Measurements from ENCODE around the gene CD79B.

Gene CD79B

DNA sequence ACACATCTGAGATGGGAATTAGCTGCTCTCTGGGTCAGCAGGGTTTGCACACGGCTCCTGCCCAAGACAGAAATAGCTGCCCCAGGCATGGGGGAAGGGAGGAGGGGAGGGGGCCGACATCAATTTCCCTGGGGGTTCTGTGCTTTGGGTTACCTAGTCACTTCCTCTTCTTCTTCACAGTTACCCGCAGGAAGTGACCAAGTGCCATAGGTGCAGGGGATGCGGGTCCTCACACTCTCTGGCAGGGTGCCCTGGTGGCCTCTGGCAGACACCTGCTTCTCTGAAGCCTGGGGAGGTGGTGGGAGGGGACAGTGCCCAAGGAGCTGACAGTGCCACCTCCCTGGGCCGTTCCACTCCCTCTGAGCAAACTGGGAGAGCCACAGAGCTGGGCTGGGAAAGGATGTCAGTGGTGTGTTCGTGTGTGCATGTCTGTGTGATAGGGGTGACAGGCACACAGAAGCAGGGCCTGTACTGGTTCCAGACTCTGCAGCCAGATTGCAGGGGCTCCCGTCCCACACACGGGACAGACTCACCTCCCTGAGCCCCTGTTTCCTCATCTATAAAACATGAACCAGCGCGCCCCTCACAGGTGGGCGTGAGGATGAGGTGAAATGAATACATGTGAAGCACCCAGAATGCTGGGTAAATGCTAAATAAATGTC, 22.4 kb upstream of the CD79B start:
- DNase-seq (ENCODE audit: low read depth): no peak

DNA sequence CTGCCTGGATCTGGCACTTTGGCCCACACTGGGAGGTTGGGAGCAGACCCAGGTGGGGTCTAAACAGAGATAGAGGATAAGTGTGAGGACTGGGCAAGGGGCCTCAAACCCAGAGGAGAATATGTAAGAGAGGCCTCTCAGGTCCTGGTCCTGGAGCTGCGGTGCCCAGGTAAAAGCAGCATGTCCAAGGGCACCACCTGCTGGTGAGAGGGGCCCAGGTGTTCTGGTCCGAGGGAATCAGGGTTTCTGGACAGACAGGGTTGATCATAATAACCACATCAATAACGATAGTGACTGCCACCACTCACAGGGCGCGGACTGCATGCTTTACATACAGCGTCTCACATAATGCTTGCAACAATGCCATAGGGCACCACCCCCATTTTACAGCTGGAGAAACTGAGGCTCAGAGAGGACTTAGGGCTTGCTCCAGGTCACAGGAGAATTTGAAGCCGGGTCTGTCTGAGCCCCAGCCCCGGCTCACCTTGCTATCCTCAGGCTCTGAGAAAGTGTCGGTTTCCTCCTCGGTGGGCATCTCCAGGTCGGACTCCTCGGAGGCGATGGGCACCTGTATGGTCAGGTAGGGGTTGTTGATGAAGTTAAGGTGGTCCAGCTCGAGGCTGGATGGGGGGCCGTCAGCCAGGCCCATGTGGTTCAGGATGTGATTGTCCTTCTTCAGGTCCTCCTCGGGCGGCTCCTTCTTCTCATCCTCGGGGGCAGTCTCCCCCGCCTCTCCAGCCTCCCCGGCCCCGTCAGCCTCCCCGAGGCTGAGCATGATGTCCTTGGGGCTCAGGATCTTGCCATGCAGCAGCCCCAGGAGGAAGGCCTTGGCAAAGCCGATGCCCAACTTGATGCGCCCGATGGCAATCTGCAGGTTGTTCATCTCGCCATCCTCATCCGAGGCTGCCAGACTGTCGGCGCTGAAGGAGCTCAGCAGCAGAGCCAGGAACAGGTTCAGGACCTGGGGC, 19.1 kb upstream of the CD79B start:
- DNase-seq (ENCODE audit: low read depth): no peak

DNA sequence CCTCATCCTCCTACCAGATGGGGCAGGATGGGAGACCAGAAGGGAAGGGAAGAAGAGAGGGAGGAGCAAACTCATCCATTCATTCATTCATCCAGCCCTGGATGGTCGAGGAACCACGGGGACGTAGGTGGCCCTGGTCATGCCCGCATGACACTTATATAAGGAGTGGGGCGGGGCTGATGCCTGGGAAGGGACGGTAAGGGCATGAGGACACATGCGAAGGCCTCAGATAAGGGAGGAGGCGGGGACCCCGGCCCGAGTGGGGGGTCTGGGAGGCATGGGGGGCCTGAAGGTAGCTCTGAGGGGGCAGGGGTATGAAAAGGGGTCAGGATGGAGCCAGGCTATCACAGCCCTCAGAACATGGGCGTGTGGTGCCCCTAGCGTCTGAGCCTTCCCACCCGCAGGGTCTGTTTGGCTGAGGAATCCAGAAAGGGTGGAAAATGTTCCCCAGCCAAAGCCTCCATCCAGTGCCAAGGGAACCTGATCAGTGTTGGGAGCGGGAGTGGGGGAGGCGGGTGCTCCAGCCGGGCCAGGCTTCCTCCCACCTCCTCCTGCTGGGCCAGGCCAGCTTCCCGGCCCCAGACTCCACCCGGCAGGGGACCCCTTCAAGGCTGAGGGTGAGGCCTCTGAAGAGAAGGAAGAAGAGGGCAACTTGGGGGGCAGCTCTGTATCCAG, 17.6 kb upstream of the CD79B start:
- DNase-seq (ENCODE audit: low read depth): no peak

DNA sequence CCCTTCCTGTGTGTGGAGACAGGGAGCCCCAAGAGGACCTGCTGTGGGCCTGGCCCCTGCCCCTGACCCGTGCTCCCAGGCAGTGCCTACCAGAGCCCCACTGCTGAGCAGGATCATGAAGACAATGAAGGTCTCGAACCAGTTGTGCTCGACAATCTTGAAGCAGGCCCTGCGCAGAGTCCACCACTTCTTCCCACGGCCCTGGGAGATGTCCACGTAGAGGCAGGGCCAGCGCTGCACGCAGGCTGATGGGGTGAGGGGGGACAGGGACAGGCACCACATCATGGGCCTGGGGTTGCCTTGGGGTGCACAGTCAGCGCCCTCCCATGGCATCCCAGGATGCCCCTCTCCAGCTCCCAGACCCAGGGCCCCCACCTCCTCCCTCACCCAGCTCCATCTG, 16.4 kb upstream of the CD79B start:
- no peak for DNase-seq (ENCODE audit: low read depth)

DNA sequence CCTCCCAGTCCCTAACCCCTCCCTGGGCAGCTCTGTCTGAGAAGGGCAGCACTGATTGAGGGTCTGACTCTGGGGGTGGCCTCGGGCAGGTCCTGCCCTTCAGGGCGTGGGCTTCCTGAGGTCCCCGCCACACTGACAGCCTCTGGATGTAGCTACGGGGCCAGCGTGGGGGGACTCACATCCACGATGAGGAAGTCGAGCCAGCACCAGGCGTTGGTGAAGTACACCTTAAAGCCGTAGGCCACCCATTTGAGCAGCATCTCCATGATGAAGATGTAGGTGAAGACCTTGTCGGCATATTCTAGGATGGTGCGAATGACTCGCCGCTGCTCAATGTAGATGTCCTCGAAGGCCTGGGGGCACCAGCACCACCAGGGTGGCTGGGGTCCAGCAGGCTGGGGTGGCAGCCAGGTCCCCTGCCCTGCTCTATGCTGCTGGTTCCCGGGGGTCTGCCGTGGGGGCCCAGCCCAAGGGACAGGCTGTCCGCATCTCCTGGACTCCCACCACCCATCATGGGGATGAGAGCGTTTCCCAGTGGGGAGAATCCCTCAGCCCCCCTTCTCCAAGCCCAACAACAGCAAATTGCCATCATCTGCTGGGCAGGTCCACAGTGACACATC, 15.7 kb upstream of the CD79B start:
- DNase-seq (ENCODE audit: low read depth): no peak

DNA sequence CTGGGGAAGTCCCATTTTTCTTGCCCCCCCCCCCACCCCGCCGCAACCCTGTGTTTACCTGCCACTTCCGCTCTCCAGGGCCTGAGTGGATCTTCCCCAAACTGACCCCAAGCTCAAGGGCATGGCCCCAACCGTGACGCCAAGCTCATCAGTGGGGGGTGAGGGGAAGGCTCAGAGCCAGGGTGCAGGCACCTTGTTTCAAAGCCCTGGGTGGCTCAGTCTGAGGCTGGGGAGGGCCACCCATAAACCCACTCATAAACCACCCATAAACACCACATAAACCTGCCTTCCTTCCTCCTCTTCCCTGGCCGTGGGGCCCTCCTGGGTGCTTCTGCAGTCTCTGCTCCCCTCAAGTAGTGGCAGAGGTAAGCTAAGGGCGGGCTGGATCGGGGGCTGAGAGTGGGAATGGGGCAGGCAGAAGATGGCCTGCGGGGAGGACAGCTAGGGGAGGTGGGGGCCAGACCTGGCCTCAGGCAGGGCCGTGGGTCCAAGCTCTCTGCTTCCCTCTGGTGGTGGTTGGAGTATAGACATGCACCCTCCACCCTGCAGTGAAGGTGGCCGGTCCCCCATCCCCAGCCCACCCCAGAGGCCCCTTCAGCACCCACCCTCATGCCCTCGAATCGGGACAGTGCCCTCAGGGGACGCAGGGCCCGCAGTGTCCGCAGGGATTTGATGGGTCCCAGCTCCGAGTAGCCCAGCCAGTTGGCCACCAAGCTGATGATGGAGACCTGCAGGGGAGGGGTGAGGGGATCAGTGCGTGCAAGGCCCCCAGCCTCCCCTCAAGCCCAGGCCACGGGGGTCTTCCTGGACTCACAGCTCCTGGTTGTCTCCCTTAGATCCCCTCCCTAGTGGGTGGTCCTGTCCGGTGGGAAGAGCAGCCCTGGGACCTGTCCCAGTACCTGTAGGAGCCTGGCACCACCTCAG, 14.6 kb upstream of the CD79B start:
- DNase-seq (ENCODE audit: low read depth): peak; percentile 7

DNA sequence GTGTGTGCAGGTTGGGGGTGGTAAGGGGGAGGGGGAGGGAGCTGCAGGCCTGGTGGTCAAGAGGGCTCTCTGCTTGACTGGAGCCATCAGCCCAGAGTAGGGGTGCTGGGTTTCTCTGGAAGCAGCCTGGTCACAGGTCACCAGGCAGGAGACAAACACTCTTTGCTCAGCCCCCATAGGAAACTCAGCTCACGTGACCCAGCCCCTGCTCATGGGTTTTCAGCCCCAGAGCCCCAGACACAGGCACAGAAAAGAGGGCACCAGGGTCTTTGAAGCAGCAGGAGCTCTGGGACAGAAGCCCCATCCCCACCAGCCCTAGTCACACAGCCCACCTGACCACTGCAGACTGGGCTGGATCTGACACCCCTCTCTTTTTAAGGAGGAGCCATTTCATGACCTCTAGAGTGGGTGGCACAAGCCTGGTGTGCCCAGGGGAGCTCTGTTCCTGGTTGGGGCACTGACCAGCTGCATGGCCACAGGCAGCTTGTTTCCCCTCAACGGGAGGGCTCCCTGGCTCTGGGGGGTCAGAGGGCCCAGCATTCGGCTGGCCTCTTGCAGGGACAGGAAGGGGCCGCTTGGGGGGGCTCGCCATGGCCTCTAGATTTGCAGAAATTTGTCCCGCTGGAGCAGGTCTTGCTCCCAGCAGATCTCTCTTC, 13.8 kb upstream of the CD79B start:
- no peak for DNase-seq (ENCODE audit: low read depth)

DNA sequence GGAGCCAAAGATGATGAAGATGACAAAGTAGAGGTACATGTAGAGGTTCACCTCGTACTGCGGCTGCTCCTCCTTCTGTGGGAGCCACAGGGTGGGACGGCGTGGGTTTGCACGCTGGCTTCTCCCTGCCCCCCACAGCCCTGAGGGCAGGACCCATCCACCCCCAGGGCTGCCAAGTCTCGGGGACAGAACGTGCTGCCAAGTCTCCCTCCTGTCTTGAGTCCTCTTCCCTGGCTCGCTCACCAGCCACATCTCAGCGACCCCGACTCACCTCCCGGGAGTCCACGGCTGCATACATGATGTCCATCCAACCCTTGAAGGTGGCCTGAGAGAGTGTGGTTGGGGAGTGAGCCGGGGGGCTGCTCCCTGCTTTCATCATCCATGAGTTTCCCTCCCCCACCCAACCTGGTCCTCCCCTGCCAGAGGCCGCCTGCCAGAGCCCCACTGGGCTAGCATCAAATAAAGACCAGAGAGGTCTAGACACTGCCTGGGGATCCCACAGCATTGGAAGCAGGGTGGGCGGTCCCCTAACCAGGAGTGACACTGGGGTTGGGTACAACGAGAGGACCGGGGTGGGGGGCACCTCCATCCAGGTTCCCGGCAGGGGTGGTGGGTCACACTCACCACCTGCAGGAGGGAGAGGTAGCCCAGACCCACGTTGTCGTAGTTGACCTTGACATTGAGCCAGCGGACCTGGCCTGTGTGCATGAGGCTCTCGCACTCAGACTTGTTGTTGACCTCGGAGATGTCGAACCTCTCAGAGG, 12.8 kb upstream of the CD79B start:
- DNase-seq (ENCODE audit: low read depth): no peak

DNA sequence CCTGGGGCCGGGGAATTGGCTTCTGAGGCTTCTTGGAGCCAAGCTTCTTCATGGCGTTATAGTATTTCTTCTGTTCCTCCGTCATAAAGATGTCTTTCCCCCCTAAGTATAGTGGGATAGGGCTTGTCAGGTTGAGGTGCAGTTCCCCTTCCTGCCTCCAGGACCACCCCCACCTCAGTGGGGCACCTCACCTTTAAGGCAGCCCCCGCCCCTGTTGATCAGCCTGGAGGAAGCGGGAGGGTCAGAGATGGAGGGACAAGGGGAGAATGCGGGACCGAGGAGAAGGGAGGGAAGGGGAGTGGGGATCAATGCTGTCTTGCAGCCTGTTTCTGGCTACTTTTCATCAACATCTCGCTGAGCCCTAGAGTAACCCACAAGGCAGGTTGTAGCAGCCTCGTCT, 11.6 kb upstream of the CD79B start:
- DNase-seq (ENCODE audit: low read depth): no peak

DNA sequence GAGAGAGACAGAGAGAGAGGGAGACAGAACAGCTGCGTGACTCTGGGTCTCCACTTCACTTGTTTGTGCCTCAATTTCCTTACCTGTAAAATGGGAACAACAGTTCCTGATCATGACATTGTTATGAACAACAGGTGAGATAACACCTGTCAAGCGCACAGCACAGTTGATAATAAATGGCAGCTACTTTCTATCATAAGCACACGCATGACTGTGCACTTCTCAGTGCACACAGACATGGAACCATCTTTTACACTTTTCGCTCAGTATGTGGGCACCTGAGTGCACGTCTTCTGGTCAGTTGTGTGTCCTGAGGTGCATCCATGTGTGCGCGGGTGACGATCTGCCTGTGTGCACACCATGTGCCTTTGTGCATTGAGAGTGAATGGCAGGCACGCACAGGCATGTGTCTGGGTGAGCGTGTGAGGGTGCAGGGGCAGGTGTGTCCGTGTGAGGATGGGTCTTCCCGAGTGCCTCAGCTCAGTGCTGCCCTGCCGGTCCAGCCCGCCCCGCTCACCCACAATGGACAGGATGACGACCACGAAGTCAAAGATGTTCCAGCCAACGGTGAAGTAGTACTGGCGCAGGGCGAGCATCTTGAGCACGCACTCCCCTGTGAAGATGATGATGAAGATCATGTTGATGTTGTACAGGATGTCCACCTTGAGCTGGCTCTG, 10.3 kb upstream of the CD79B start:
- DNase-seq (ENCODE audit: low read depth): no peak

DNA sequence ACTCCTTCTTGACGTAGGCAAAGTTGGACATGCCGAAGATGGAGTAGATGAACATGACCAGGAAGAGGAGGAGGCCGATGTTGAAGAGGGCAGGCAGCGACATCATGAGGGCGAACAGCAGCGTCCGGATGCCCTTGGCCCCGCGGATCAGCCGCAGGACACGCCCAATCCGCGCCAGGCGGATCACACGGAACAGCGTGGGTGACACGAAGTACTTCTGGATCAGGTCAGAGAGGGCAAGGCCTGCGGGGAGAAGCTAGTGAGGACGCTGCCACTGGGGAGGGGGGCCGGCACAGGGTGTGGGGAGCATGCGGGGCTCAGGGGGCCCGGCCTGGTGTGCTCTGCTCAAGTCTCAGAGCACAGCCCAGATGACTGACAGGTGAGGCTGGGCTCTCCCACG, 9.6 kb upstream of the CD79B start:
- DNase-seq (ENCODE audit: low read depth): no peak

DNA sequence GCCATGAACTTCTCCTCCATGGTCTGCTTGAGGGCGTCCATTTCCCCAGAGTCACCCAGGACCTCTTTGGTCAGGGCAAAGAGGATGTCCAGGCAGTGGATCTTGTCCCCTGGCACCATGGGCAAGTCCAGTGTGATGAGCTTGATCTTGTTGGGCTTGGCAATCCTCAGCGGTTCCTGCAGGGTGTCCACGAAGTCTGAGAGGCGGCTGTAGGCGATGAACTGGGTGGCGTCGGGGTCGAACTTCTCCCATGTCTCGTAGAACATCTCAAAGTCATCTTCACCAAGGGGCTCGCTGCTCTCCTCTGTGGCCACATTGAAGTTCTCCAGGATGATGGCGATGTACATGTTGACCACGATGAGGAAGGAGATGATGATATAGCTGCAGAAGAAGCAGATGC, 9.0 kb upstream of the CD79B start:
- no peak for DNase-seq (ENCODE audit: low read depth)

DNA sequence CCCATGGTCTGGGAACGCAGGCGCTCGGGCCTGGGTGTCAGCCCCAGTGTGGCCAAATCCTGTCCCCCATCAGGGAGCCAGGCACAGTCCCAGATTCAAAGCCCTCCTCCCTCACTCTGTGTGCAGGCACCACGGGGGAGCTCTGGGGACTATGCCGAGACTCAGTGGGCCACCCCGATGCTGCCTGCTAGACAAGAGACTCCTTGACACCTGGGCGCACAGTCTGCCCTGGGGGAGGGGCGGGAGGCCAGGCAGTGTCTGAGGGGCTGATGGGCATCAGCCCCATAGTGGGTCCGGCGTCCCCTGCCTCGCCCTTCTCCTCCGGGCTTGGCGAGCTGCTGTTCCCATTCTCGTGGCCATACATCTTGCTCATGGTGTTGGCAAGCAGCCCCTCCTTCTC, 8.5 kb upstream of the CD79B start:
- DNase-seq (ENCODE audit: low read depth): no peak

DNA sequence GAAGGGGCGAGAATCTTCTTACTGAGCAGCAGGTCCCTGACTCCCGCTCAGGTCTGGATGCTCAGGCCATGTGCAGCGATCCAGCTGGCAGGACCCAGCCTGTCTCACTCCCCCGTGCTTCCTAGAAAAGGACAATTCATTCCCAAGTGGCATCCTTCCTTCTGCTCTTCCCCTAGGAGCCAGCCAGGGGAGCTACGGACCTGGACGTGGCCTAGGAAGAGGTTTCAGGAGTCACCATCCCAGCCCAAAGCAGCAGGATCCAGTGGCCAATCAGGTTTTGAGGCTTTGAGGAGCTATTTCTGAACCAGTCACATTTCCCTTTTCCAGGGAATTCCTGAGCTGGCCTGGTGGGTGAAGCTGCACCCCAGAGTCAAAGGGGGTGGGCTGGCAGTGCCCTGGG, 7.8 kb upstream of the CD79B start:
- no peak for DNase-seq (ENCODE audit: low read depth)

DNA sequence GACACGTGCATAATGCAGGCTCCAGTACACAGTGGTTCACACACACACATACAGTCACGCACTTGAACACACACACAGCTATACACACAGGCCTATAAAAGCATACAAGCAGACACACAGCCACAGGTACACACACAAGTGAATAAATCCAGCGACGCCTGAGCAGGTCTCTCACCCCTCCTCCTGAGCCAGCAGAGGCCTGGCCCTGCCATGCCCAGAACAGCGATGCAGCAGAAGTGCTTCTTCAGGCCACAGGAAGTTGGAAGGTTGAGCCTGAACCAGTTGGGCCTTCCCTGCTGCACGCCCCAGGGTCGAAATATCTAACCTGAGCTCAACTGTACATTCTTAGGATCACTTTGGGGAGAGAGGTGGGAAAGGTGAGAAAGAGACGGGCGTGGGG, 7.3 kb upstream of the CD79B start:
- DNase-seq (ENCODE audit: low read depth): no peak

DNA sequence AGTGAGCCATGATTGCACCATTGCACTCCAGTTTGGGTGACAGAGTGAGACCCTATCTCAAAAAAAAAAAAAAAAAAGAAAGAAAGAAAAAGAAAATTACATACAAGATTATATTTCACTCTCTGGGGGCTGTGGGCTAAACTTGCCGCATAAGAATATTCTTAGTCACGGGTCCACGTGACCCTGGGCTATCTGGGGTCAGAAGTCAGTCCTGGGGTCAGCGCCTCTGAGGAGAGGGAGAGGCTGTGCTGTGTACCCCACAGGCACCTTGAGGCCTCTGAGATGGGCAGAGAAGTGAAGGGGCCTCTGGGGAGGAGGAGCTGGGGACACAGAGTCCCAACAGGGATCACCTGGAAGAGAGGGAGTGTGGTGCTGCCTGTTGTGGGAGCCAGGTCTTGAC, 5.8 kb upstream of the CD79B start:
- no peak for DNase-seq (ENCODE audit: low read depth)

DNA sequence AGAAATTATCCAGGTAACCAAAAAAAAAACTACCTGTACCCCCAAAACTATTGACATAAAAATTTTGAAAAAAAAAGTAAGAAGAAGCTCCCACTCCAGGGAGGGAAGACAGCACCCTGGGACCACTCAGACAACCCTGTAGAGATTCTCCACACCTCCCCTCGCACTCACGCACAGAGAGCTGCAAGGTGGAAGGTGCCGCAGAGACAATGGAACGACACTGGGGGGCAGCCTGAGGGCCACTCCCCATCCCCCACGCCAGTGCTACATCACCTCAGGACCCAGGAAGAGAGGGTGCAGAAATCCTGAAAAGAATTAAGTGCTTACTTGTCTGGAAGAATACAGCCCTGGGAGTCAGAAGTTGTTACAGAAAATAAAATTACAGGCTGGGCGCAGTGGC, 5.2 kb upstream of the CD79B start:
- no peak for DNase-seq (ENCODE audit: low read depth)

DNA sequence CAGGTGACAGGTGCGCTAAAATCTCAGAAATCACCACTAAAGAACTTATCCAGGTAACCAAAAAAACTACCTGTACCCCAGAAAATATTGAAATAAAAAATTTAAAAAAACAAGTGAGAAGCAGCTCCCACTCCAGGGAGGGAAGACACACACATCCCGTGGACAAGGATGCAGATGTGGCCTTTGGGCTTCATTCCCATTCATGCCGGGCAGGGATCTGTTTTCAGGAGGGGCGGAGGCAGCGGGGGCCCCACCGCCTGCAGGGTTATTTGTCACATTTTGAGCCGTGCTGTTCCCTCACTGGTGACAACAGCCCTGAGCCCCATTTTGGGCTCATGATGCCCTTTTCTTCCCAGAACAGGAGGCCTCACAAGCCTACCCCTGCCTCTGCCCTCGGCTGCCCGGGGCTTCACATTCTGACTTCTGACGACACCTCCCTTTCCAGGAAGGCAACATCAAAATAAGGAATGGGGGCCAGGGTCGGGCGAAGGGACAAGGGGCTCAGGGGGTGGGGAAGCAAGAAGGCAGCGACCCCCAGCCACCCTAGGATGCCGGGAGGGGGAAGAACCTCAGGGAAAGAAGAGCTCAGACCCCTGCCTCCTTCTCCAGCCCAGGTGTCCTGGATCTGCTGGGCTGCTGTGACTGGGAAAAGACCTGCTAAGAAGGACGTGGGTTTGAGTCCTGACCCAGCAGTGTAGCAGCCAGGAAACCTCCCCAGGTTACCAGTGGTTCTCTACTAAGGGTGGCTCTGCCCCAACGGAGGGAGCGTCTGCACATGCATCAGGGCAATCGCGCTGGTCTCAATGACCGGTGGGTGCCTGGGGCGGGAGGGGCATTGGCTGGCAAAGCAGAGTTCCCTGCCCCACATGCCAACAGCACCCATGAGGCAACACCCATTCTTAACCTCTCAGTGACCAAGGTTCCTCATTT, 2.3 kb upstream of the CD79B start:
- DNase-seq (ENCODE audit: low read depth): no peak
